Gastrocnemius medialis (tissue), 4 donors: Measurements from ENCODE around the gene METTL9. TPM values are rescaled to one million over a fixed set of nuclear protein-coding genes. Genes with fewer than 3 reads are reported as not detected.
"Not testable (repeated sequence)": the region's sequence is repeated elsewhere in the genome, so short reads cannot be mapped to it uniquely, and the experiment has no call there.

Experiments used
- ATAC-seq, 2 donors: fragments of 150-250 bp; one replicate each; pipeline ENCODE4 v1.9.1; 2016
- DNase-seq, 2 donors: peaks; one replicate each; pipeline ENCODE4 v3.0.0-alpha.2; 2019
- H3K27ac ChIP-seq, 4 donors: fragments of 200-600 bp; sonication (generic); 1 replicate in 1 of 4; 2 replicates in 3 of 4; pipeline ENCODE4 v1.5.1; 2016 to 2018; ENCODE audit warnings: mild to moderate bottlenecking in 2 of 4, moderate library complexity in 1 of 4
- H3K27me3 ChIP-seq, 3 donors: fragments of 200-600 bp; sonication (generic) in 2 of 3; 1 replicate in 1 of 3; 2 replicates in 2 of 3; pipeline versions ENCODE4 v1.5.1 to v1.6.0; 2016 to 2019; ENCODE audit warnings: mild to moderate bottlenecking in 1 of 3, moderate library complexity in 1 of 3
- H3K36me3 ChIP-seq, 2 donors: fragments of 200-600 bp; sonication (generic) in 1 of 2; one replicate each; pipeline ENCODE4 v1.5.1; 2017 to 2018
- H3K4me1 ChIP-seq, 2 donors: fragments of 200-600 bp; sonication (generic) in 1 of 2; one replicate each; pipeline ENCODE4 v1.5.1; 2016 to 2017; ENCODE audit warnings: mild to moderate bottlenecking in 2 of 2
- H3K4me3 ChIP-seq, 4 donors: fragments of 200-600 bp; sonication (generic) in 3 of 4; 1 replicate in 1 of 4; 2 replicates in 3 of 4; pipeline ENCODE4 v1.5.1; 2016 to 2019; ENCODE audit warnings: mild to moderate bottlenecking in 2 of 4
- H3K9me3 ChIP-seq, 3 donors: fragments of 200-600 bp; sonication (generic) in 2 of 3; 1 replicate in 1 of 3; 2 replicates in 2 of 3; pipeline ENCODE4 v1.5.1; 2016 to 2019
- POLR2A ChIP-seq, 2 donors: fragments of 450-650 bp; IDR thresholded peaks; one replicate each; pipeline ENCODE4 v1.6.1; 2017; ENCODE audit warnings: antibody characterized with exemption in 2 of 2, mild to moderate bottlenecking in 2 of 2, moderate library complexity in 2 of 2
- in situ Hi-C, 4 donors: fragments of 200-750 bp; cut with MboI; loops; one replicate each; pipeline versions ENCODE4 v1.15.0 to v1.8.0; 2017; ENCODE audit warnings: low sequenced_read_pairs in 4 of 4
- intact Hi-C: fragments of 100-400 bp; cut with DNase I; formaldehyde crosslinking; loops from one replicate; pipeline ENCODE4 v1.15.1; 2023; ENCODE audit warnings: low total_unique reads
- total RNA-seq, 4 donors: library from RNA; depleted of rRNA; stranded (reverse); fragments of >200 nt; gene quantifications; one replicate each; pipeline versions ENCODE4 v1.1.0 to v1.2.3, GENCODE V29; 2016
- TF ChIP-seq, protein P1 (sequence below), 5 experiments: fragments of 450-650 bp in 3 of 5; fragments of 200-600 bp in 2 of 5; sonication (generic) in 2 of 5; IDR thresholded peaks in 4 of 5; conservative IDR thresholded peaks in 1 of 5; 1 replicate in 4 of 5; 2 replicates in 1 of 5; pipeline ENCODE4 v1.5.1; 2016 to 2019; ENCODE audit warnings: antibody characterized with exemption in 5 of 5, mild to moderate bottlenecking in 3 of 5, moderate library complexity in 3 of 5

Gene METTL9
- total RNA-seq, 4 donors from 2014 or later, result 87.2 to 109 (median 96.8) TPM

DNA sequence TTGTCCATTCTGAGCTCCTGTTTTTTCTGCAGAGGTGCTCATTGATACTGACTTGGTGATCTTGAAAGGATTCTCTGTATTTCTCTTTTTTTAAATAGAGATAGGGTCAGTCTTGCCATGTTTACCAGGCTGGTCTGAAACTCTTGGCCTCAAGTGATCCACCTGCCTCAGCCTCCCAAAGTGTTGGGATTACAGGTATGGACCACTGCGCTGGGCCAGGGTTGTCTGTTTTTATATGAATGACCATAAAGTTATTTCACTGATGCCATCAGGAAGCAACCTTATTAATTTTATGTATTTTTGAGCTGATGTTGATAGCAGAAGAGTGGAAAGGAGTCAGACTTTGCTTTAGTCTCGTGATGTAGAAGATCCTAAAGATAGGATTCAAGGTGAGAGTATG is 35.7 kb upstream of the METTL9 start:
- in situ Hi-C loops, result no loop called here
- ATAC-seq (no peak), DNase-seq (no peak)
- H3K27me3 ChIP-seq, result no peaks in the 10 kb centered on the region
- no peaks in the 10 kb centered on the region for H3K36me3 ChIP-seq
- H3K27ac ChIP-seq, result no peak overlapping the region
- no peaks in the 10 kb centered on the region for H3K9me3 ChIP-seq
- no peak overlapping the region for H3K4me3 ChIP-seq
- intact Hi-C loops, result no loop called here
- TF ChIP-seq, protein P1, sequence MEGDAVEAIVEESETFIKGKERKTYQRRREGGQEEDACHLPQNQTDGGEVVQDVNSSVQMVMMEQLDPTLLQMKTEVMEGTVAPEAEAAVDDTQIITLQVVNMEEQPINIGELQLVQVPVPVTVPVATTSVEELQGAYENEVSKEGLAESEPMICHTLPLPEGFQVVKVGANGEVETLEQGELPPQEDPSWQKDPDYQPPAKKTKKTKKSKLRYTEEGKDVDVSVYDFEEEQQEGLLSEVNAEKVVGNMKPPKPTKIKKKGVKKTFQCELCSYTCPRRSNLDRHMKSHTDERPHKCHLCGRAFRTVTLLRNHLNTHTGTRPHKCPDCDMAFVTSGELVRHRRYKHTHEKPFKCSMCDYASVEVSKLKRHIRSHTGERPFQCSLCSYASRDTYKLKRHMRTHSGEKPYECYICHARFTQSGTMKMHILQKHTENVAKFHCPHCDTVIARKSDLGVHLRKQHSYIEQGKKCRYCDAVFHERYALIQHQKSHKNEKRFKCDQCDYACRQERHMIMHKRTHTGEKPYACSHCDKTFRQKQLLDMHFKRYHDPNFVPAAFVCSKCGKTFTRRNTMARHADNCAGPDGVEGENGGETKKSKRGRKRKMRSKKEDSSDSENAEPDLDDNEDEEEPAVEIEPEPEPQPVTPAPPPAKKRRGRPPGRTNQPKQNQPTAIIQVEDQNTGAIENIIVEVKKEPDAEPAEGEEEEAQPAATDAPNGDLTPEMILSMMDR (IDR thresholded peaks at IDR 0.05 in 4 of 5, conservative IDR thresholded peaks at IDR 0.05 in 1 of 5), result no peak
- no peak for TF ChIP-seq POLR2A (IDR thresholded peaks at IDR 0.05)
- peaks cover 5 to 10% of the 10 kb centered on the region in 2 donors for H3K4me1 ChIP-seq

DNA sequence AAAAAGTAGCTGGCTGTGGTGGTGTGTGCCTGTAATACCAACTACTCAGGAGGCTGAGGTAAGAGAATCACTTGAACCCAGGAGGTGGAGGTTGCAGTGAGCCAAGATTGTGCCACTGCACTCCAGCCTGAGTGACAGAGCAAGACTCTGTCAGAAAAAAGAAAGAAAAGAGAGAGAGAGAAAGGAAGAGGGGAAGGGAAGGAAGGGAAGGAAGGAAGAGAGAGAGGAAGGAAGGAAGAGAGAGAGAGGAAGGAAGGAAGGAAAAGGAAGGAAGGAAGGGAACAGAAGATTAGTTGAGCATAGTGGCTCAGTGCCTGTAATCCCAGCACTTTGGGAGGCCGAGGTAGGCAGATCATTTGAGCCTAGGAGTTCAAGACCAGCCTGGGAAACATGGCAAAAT is 35.0 kb upstream of the METTL9 start:
- H3K4me3 ChIP-seq, H3K27me3 ChIP-seq, H3K27ac ChIP-seq, intact Hi-C loops, H3K36me3 ChIP-seq, in situ Hi-C loops, ATAC-seq, DNase-seq, H3K9me3 ChIP-seq: not testable (repeated sequence)
- H3K4me1 ChIP-seq, result peaks cover 11 to 17% of the 10 kb centered on the region in 2 donors

DNA sequence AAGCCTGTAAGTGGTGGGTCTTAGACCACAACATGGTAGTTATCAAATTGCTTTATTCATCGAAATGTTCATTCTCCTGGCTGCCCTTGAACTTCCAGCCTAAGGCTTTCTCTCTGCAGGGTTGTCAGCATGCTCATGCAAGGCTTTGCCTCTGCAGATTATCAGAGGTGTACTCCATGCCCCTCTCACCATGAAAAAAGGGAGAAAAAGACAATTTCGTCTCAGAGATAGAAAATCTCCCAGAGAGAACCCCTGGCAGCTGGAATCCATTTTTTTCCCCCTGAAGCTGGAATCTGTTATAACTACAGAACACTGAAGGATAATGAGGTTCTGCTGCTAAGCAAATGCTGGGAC is 33.9 kb upstream of the METTL9 start:
- Histone ChIP-seq H3K27me3 (no peaks in the 10 kb centered on the region), H3K9me3 (no peaks in the 10 kb centered on the region), H3K27ac (peak overlapping the region in 2 of 4 donors; percentile 19 to 57), H3K4me3 (no peak overlapping the region), H3K4me1 (peaks cover 15 to 21% of the 10 kb centered on the region in 2 donors), H3K36me3 (no peaks in the 10 kb centered on the region)
- no peak for DNase-seq
- no peak for TF ChIP-seq POLR2A (IDR thresholded peaks at IDR 0.05)
- TF ChIP-seq, protein P1 (IDR thresholded peaks at IDR 0.05 in 4 of 5, conservative IDR thresholded peaks at IDR 0.05 in 1 of 5), result no peak
- in situ Hi-C loops, result no loop called here
- ATAC-seq, result no peak
- intact Hi-C loops, result loop anchor here (5.0 kb wide), 1 partner anchor 1127 kb away; no protein-coding TSS in a partner anchor

DNA sequence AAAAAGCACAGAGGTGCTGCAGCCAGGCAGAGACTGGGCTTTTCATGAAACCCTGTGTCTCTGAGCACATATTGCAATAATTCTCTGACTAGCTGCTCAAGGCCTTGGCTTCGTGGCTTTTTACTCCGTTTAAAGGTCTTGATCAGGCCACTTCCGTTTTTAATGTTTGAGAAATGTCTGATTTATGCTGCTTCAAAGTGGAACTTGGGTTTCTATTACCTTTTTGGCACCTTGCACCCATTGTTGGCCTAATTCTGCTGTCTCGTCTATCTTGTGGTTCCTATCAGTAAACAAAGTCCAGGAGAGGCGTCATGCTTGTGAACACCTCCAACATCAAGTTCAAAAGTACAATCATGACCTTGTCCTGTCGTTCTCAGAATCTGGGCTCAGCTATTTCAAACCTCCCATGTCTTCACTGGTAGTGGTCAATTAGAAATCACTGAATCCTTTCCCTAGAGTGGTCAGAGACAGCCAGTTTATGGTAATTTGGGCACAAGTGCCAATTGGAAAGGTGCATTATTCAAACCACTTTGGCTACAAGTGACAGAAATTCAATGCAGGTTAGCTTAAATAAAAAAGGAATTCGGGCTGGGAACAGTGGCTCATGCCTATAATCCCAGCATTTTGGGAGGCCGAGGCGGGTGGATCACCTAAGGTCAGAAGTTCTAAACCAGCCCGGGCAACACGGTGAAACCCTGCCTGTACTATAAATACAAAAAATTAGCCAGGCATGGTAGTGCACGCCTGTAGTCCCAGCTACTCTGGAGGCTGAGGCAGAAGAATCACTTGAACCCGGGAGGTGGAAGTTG is 33.3 kb upstream of the METTL9 start:
- DNase-seq, result no peak
- TF ChIP-seq, protein P1 (IDR thresholded peaks at IDR 0.05 in 4 of 5, conservative IDR thresholded peaks at IDR 0.05 in 1 of 5), result no peak
- no peak for TF ChIP-seq POLR2A (IDR thresholded peaks at IDR 0.05)
- in situ Hi-C loops (no loop called here), intact Hi-C loops (loop anchor here (5.0 kb wide), 1 partner anchor 1126 kb away; no protein-coding TSS in a partner anchor)
- no peaks in the 10 kb centered on the region for H3K36me3 ChIP-seq
- no peak overlapping the region for H3K4me3 ChIP-seq
- peaks cover 15 to 21% of the 10 kb centered on the region in 2 donors for H3K4me1 ChIP-seq
- no peaks in the 10 kb centered on the region for H3K27me3 ChIP-seq
- ATAC-seq, result peak; percentile 18 to 40
- peak overlapping the region in 2 of 4 donors; percentile 19 to 57 for H3K27ac ChIP-seq
- no peaks in the 10 kb centered on the region for H3K9me3 ChIP-seq

DNA sequence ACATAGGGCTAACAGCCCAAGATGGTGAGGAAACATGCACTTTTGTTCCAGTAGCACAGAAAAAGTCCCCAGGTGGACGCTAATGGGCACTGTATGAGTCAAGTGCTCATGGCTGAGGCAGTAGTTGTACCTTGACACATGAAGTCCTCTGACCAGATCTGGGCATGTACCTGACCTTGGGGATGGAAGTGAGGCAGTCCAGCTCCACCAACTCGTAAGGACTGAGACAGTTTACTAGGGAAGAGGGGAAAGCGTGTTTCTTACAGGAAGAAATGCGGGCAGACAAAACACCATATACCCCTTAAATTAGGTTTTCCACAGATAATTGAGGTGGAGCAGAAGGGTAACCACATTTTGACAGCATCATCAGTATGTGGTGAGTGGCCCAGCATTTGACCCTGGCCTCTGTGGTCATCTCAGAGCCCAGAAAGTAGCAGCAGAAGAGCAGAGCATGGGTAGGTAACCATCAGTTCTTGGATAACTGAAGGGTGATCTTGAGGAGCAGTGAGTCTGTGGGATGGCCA is 32.4 kb upstream of the METTL9 start:
- Histone ChIP-seq H3K36me3 (no peaks in the 10 kb centered on the region), H3K27ac (no peak overlapping the region), H3K4me1 (peaks cover 15 to 21% of the 10 kb centered on the region in 2 donors), H3K27me3 (no peaks in the 10 kb centered on the region), H3K4me3 (no peak overlapping the region), H3K9me3 (no peaks in the 10 kb centered on the region)
- DNase-seq (no peak), ATAC-seq (no peak)
- intact Hi-C loops, result loop anchor here (5.0 kb wide), 1 partner anchor 1125 kb away; no protein-coding TSS in a partner anchor
- TF ChIP-seq POLR2A (IDR thresholded peaks at IDR 0.05), result no peak
- TF ChIP-seq, protein P1 (IDR thresholded peaks at IDR 0.05 in 4 of 5, conservative IDR thresholded peaks at IDR 0.05 in 1 of 5), result no peak
- in situ Hi-C loops, result no loop called here

DNA sequence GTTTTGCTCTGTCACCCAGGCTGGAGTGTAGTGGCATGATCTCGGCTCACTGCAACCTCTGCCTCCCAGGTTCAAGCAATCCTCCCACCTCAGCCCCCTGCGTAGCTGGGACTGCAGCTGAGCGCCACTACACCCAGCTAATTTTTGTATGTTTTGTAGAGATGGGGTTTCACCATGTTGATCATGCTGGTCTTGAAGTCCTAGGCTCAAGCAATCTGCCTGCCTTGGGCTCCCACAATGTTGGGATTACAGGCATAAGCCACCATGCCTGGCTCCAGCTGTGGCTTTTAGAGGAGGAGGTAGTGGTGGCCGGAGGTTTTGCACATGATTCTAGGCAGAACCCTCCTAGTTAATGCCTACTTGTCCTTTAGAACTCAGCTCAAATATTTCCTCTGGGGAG is 31.9 kb upstream of the METTL9 start:
- intact Hi-C loops, result loop anchor here (5.0 kb wide), 1 partner anchor 1125 kb away; no protein-coding TSS in a partner anchor

More for the DNA sequence above, 31.9 kb upstream of the METTL9 start:
- H3K36me3 ChIP-seq, DNase-seq, ATAC-seq, H3K27ac ChIP-seq, in situ Hi-C loops, H3K9me3 ChIP-seq, H3K27me3 ChIP-seq, H3K4me3 ChIP-seq: not testable (repeated sequence)
- H3K4me1 ChIP-seq, result peaks cover 15 to 21% of the 10 kb centered on the region in 2 donors
